Neural progenitor cell (in vitro differentiated cells): ENCODE data around the gene RASGRP1.

Experiments
- CTCF ChIP-seq: fragments of 200-600 bp; sonication (generic); IDR thresholded peaks from 2 replicates; pipeline ENCODE4 v1.5.1; 2017; ENCODE audit warnings: antibody characterized with exemption, mild to moderate bottlenecking
- EZH2 ChIP-seq: fragments of 200-600 bp; sonication (generic); IDR thresholded peaks from 2 replicates; pipeline ENCODE4 v1.6.1; 2017; ENCODE audit warnings: antibody characterized with exemption, mild to moderate bottlenecking, moderate library complexity
- EZH2phosphoT487 ChIP-seq: fragments of 200-600 bp; sonication (generic); IDR thresholded peaks from 2 replicates; pipeline ENCODE4 v1.6.1; 2017; ENCODE audit warnings: antibody characterized with exemption

DNA sequence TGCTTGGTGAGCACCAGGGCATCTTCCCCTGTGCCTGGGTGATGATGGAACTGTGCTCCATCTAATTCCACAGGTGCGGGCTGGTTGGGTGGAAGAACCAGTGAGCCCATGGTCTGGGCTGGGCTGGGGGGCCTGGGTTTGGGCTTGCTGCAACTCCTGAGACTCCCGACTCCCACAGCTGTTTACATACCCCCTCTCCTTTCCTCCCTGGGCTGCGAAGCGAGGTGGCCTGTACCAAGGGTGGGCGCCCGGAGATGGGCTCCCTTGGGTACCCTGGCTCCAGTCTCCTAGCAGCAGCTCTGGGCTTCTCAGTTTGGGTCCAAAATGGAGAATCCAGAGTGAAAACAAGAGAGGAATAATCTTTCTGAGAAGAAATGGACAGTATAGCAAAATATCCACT is 105.1 kb downstream of the RASGRP1 start:
- TF ChIP-seq CTCF (no peak), EZH2 (no peak), EZH2phosphoT487 (no peak)
